NCI-H226 (cell line): ENCODE measurements around the gene GBF1.

ENCODE experiments used
- DNase-seq: peaks from one replicate; pipeline ENCODE4 v3.0.0-alpha.2; 2015

GBF1 gene

GRCh38 chr10:102410429-102411073, 165.2 kb downstream of the GBF1 start:
- DNase-seq, result no peak

GRCh38 chr10:102411341-102412255, 166.3 kb downstream of the GBF1 start:
- no peak for DNase-seq

- no peak for DNase-seq
Observed at GRCh38 chr10:102412293-102412692, 167.0 kb downstream of the GBF1 start.

- DNase-seq, result no peak
Observed at GRCh38 chr10:102413053-102413705, 167.8 kb downstream of the GBF1 start.

- no peak for DNase-seq
Observed at GRCh38 chr10:102413806-102414561, 168.7 kb downstream of the GBF1 start.

- DNase-seq, result no peak
Observed at GRCh38 chr10:102414749-102415148, 169.4 kb downstream of the GBF1 start.

GRCh38 chr10:102416283-102416682, 171.0 kb downstream of the GBF1 start:
- DNase-seq, result no peak

GRCh38 chr10:102416695-102417094, 171.4 kb downstream of the GBF1 start:
- DNase-seq, result no peak

GRCh38 chr10:102418622-102419268, 173.4 kb downstream of the GBF1 start, which contains the start of gene PSD:
TSS of gene PSD (minus strand) at chr10:102418785. CDS start at chr10:102417038, 1,747 bp downstream.
- DNase-seq, result no peak

GRCh38 chr10:102419269-102420180, 174.2 kb downstream of the GBF1 start:
- DNase-seq, result no peak

GRCh38 chr10:102420181-102420713, 174.9 kb downstream of the GBF1 start:
- no peak for DNase-seq

- DNase-seq, result peak; percentile 94
Observed at GRCh38 chr10:102420714-102421506, 175.6 kb downstream of the GBF1 start, which contains the start of gene FBXL15. TSS of gene FBXL15 (plus strand) at chr10:102420836. CDS start at chr10:102421130, 294 bp downstream.

- no peak for DNase-seq
Observed at GRCh38 chr10:102421507-102421756, 176.1 kb downstream of the GBF1 start.

GRCh38 chr10:102421757-102422512, 176.6 kb downstream of the GBF1 start:
- DNase-seq, result no peak

GRCh38 chr10:102422545-102423129, 177.3 kb downstream of the GBF1 start:
- DNase-seq, result no peak

- no peak for DNase-seq
Observed at GRCh38 chr10:102423372-102423968, 178.1 kb downstream of the GBF1 start.

- no peak for DNase-seq
Observed at GRCh38 chr10:102424145-102424544, 178.8 kb downstream of the GBF1 start.

- no peak for DNase-seq
Observed at GRCh38 chr10:102424916-102425315, 179.6 kb downstream of the GBF1 start.

- DNase-seq, result no peak
Observed at GRCh38 chr10:102425444-102425843, 180.1 kb downstream of the GBF1 start.
